Endothelial cell of umbilical vein (primary cell): ENCODE data around the gene MAP1LC3B.

Source experiments
- CTCF ChIP-seq, 2 donors: IDR thresholded peaks; 1 replicate in 1 of 2; 2 replicates in 1 of 2; pipeline ENCODE4 v1.5.1; 2011; ENCODE audit warnings: low read length in 2 of 2, mild to moderate bottlenecking in 2 of 2, moderate library complexity in 2 of 2, control low read depth in 1 of 2, inconsistent platforms in 1 of 2, low read depth in 1 of 2; ENCODE audit not compliant: insufficient read depth in 1 of 2; ENCODE audit errors: extremely low read depth in 1 of 2
- EZH2 ChIP-seq: IDR thresholded peaks from 2 replicates; pipeline ENCODE4 v1.6.1; 2012; ENCODE audit warnings: borderline replicate concordance, low read depth, mild to moderate bottlenecking, moderate library complexity, low read length, inconsistent platforms; ENCODE audit not compliant: severe bottlenecking
- FOS ChIP-seq: IDR thresholded peaks from 2 replicates; pipeline ENCODE4 v1.6.1; 2011; ENCODE audit warnings: mild to moderate bottlenecking, low read length, moderate library complexity, borderline replicate concordance; ENCODE audit not compliant: insufficient read depth
- GATA2 ChIP-seq: IDR thresholded peaks from 2 replicates; pipeline ENCODE4 v1.7.0; 2011; ENCODE audit warnings: low read depth, mild to moderate bottlenecking, moderate library complexity, mixed read lengths, low read length; ENCODE audit not compliant: insufficient read length, insufficient read depth
- JUN ChIP-seq: IDR thresholded peaks from 2 replicates; pipeline ENCODE4 v1.6.1; 2011; ENCODE audit warnings: borderline replicate concordance, low read depth; ENCODE audit not compliant: insufficient read length, insufficient read depth
- MAX ChIP-seq: IDR thresholded peaks from 2 replicates; pipeline ENCODE4 v1.6.1; 2011; ENCODE audit not compliant: insufficient read depth, insufficient read length
- POLR2A ChIP-seq: IDR thresholded peaks from 2 replicates; pipeline ENCODE4 v1.6.1; 2012; ENCODE audit warnings: low read depth, mild to moderate bottlenecking, control low read depth, low read length
- POLR2AphosphoS5 ChIP-seq: IDR thresholded peaks from 2 replicates; pipeline ENCODE4 v1.6.1; 2012; ENCODE audit warnings: low read depth, mild to moderate bottlenecking, control low read depth, low read length, moderate library complexity; ENCODE audit not compliant: insufficient read depth

- no peak for TF ChIP-seq JUN
- TF ChIP-seq CTCF (IDR thresholded peaks at IDR 0.05; ENCODE audit: extremely low read depth in 1 of 2, insufficient read depth in 1 of 2, low read depth in 1 of 2, low read length in 2 of 2): no peak
- no peak for TF ChIP-seq MAX
- no peak for TF ChIP-seq GATA2
- TF ChIP-seq POLR2A: no peak
- TF ChIP-seq EZH2: no peak
- TF ChIP-seq POLR2AphosphoS5: no peak
- TF ChIP-seq FOS: no peak
These were observed 40.3 kb downstream of the MAP1LC3B start for GRCh38 chr16:87432330-87432915.
